SIG-M5 (cell line): Measurements from ENCODE around the gene C19orf44.

ENCODE experiments used
- DNase-seq: peaks from one replicate; lab custom pipeline; 2025; lab: John Stamatoyannopoulos, UW

Gene C19orf44

DNA sequence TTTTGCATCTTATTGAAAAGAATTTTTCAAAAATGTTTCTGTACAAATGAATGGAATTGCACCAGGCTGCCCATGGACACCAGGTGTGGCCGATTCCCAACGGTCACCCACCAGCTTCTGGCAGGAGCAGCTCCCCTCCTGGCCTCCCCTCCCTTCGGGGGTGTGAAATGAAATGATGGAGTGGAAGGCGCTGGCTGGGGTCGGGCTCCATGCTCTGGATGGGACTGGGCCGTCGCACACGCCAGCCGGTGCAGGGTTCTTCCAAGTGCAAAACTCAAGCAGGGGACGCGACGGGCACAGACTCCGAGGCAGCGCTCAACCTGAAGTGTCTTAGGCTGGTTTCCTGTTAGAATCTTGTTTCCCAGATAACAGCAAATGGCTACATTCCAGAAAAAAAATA is 21.9 kb downstream of the C19orf44 start:
- no peak for DNase-seq

DNA sequence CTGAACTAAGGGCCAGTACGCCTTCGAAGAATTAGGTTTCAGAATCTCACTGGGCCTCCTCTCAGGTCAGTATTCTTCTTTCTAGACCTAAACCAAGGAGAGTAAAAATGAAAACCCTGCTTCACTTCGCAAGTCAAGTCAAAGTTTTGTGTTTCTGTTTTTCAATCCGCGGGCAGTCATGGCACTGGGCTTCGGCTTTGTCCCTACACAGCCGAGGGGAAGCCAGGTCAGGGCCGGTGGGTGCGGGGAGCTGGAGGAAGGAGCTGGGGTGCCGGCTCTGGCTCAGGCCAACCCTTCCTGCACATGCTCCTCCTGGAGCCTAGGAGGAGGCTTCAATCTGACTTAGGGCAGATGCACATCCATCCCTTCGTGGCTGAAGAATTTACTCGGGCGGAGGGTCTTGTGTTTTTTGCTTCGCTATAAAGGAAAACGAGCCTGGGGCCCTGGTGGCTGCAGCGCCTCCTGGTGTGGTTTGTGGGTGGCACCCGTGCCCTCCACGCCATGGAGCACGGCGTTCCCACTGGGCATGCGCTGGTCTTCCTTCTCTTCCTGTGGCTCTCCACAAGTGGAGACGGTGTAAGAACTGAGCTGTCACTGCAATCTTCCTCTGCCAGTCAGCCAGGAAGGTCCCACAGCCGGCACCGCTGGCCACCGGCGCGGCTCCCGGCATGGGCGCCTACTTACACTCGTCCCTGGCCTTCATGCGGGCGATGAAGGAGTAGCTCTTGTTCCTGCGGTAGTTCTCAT is 22.5 kb downstream of the C19orf44 start:
- DNase-seq: no peak

DNA sequence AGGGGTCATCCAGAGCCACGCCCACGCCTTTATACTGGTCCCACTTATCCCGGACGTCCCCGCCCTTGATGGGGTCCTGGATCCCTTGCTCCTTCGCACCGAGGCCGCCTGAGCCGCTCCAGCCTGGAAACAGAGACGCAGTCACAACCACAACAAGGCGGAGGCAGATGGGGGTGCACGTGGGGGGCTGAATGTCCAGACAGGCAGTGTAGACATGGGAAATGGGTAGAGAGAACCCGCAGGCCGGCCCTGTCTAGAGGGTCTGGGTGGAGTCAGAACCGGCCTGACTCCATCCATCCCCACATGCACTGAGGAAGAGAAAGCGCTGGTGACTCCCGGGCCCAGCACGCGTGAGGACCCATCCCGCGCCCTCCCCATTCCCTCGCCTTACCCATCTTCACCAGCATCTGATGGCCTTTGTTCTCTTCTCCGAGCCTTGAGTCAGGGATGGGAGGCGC is 23.1 kb downstream of the C19orf44 start:
- DNase-seq: no peak

DNA sequence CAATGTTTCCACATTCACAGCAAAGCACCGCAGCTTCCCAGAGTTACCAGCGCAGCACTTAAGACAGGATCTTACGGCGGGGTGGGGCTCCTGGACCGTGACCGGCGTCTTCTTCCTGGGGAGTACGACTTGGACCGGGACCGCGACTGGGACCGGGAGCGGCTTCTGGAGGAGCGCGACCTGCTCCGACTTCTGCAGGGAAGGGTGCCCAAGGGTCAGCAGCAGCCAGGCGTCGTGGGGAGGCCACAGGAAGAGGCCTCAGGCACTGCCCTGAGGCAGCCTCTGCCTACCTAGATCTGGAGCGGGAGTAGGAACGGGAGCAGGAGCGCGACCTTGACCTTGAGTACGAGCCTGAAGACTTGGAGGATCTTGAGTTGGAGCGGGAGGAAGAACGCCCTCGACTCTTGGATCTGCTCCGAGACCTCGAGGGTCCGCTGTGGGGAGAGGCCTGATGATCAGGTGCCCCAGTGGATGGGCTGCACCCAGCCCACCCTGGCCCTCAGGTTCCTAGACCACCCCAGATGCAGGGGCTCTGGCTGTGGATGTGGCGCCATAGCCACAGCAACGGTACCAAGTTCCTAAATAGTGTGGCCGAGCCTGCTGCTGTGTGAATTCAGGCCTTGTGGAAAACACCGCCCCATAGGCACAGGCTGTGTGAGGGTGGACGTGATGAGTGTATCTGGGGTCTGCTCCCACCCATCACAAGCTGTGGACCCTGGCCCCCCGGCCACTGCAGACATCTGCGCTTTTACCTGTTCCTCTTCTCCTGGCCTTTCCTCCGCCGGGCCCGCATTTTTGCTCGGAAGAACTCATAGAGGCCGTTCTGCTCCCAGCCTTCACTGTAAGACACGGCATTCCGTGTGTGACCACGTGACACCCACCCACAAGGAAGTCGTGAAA is 24.1 kb downstream of the C19orf44 start:
- no peak for DNase-seq

DNA sequence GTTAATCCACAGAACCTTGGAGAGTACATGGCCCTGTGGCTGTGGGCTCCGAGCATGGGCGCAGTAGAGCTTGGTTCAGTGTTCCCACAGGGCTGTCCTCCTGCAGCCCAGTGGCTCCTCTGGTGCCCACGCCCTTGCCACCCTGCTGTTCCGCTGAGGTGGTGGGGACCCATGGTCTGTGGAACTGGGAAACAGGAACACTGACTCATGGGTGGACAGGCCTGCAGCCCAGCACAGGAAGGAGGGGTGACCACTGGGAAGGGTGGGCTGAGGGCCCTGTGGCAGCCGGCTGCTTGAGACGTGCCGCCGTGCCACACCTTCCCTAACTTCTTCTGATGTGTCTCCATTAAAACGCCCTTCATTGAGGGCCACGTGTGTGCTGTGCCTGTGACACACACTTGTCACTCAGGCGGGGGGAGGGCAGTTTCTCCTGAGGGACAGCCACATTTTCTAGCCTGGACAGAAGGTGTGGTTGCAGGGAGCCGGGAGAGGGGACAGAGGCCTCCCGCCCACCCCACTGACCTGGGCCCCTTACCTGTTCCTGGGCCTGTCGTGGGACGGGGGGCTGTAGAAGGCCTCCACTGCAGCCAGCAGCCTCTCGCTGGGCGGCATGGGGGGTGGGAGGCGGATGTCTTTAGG is 24.9 kb downstream of the C19orf44 start:
- no peak for DNase-seq

DNA sequence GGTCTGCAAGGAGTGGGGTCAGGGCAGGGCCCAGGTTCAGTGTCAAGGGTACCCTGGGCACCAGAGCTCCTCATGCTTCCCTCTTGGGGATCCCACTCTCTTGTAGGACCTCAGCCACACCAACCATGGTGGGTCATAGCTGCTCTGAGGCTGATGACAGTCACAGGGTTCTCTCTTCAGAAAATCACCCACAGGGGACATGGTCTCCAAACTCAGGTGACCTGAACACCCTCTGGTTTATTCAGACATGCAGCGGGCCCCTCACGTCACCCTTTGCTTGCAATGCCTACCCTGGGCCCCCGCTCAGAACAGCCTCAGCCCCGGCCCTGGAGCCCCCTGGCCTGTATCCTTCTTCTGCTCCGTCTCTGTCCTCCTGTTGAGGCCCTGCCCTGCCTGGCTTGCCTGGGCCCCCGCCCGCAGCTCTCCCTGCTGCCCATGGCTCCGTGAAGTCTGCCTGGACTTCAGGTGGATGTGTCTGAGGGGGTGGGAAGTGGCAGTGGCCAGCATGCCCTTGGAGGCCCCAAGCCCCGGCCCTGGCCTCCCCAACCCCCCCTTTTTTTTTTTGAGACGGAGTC is 25.6 kb downstream of the C19orf44 start:
- DNase-seq: no peak

DNA sequence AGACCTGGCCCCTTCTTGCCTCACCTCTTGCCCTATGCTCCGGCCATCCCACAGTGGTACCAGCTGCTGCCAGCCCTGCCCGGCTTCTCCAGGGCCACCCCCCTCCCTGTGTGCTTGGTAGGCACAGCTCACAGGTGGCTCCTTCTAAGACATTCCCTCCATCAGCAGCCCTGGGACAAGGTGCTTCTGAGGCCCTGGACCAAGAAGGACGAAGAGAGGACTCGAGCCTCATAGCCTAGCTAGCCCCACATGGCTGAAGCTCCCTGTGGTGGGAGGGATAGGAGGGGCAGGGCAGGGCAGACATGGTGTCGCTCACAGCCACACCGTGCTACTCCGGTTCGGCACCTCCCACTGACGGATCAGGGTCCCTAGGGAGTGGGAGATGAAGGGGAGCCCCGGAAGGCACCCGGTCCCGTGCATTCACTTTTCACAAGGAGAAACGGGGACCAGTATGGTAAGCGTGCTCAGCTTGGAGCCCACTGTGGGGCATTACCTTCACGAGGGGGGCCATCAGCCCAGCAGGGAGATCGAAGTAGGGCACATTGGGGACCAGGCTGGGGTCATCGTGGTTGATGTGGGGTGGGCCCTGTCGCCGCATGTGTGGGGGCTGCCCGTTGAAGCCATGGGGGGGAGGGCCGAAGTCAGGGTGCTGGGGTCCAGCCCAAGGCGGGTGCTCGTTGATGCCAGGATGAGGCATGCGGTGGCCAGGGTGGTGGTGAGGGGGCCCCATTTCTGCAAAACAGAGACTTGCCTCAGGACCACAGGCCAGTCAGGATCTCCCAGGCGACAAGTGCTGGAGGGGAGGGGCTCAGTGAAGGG is 26.6 kb downstream of the C19orf44 start:
- no peak for DNase-seq

DNA sequence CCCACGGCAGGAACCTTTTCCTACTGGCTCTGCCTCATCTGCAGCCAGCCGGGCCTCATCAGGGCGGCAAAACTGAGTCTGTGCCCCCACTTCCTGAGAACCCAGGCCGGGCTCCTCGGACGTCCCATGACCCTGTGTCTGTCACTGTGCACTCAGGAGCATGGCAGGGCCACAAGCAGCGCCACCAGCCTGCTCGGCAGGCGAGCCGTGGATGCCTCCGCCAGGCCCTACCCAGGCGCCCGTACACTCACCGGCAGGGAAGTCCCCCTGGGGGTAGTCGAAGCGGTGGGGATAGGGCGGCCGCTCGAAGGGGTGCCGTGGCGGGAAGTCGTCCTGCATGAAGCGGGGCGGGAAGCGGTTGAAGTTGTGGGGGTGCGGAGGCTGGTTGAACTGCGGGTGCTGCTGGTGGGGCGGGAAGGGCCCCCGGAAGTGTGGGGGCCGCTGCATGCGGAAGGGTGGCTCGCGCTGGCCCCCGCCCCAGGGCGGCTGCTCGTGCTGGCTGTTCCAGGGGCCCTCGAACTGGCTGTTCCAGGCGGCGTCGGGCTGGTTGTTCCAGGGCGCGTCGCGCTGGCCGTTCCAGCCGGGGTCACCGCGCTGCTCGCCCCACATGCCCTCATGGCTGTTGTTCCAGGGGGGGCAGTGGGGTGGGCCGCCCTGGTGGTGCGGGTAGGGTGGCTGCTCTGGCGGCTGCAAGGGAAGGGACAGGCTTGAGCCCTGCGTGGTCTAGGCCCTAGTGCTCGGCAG is 29.0 kb downstream of the C19orf44 start:
- no peak for DNase-seq

DNA sequence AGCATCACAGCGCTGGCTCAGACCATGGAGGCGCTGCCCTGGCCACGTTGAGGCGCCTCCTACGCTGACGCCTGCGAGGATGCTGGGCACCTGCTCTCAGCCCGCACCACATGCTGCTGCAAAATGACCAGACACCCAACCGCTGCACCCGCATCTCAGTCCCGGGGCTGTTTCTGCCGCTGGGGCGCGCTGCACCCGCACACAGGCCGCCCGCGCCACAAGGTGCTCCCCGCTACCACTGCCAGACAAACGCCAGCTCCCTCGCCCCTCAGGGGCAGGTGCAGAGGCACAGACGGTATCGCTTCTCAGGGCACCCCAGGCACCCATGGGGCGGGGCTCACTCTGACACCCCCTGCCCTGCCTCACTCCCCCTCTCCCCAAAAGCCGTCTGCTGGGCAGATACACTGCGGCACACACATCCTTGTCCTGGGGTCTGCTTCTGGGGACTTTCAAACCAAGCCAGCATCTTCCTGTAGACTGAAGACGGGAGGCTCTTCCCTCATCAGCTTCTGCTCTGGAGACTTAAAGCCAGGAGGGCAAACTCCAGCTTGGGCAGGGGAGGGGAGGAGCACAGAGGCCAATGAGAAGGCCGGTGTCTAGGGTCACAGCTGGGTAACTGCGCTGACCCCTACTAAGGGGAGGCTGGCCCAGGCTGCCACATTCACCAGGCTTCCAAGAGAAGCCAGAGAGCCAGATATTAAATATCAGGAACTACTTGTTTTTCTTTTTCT is 29.7 kb downstream of the C19orf44 start:
- no peak for DNase-seq

DNA sequence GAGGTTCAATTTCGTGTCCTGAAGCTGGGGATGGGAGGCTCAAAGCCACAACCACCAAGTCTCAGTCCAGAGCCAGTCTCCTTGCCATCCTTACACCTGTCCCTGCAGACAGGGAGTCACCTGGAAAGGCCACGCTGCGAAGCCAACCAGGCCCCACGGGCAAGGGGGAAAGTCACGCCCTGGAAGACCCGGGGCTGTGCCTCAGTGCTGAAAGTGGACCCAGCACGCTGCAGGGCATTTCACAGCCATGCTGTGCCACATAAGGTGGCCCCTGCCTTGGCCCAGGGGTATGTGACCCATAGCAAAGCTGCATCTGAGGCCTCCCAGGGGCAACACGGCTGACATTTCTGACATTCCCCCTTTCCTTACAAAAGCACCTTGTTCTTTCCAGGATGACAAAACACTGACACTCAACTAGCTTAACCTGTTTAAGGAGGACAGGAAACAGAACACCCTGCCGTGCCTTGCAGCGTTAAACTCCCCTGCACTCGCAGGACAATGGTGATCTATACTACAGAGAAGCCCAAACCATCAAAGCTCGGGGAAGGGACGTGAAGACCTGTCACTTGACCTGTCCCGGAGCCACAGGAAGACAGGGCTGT is 31.2 kb downstream of the C19orf44 start:
- DNase-seq: no peak

DNA sequence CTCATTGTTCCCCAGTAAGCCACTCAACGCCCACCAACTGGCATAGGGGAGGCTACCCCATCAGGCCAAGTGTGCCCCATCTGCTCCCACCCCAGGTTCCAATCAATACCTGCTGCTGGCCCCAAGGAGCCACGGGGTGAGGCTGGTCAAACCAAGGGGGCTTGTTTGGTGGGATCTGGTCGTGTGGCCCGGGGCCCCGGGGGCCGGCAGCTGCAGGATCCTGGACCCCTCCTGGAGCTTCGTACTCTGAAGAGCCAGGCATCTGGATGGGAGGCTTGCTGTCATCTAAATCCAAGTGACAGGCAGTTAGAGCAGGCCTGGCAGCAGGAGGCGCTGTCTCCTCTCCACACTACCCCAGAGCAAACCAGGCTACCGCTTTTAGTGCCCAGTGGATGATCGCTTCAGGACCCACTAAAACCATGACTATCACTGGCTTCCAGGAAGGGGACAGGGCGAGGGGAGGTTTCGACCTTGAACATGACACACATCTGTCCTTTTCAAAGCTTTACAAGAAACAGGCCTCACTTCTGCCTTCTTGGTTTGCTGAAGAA is 31.9 kb downstream of the C19orf44 start:
- no peak for DNase-seq

DNA sequence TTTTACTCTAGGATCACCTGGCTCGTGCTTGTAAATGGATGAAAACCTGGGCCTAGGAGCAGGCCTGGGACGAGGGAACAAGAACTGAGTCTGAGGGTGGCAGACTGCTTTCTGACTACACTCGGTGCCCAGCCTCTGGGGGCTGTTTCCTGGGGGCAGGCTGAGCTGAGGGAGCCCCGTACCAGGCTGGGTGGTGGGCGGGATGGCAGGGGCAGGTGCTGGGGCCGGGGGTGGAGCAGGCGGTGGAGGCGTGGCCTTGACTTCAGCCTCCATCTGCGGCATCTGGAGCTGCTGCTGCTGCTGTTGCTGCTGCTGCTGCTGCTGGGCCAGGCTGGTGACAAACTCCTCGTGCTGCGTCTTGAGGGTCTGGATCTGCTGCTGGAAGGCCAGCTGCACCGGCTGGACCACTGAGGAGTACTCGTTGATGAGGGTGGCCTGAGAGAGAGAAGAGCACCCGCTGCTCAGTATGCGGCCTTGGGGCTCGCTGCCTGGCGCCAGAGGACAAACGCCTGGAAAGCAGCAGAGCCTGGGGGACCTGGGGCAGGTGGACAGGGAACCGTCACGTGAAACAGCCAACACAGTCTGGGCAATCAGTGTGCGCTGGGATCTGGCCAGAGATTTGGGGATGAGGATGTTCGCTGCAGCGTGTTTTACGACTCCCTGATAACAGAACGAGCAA is 33.4 kb downstream of the C19orf44 start:
- no peak for DNase-seq

DNA sequence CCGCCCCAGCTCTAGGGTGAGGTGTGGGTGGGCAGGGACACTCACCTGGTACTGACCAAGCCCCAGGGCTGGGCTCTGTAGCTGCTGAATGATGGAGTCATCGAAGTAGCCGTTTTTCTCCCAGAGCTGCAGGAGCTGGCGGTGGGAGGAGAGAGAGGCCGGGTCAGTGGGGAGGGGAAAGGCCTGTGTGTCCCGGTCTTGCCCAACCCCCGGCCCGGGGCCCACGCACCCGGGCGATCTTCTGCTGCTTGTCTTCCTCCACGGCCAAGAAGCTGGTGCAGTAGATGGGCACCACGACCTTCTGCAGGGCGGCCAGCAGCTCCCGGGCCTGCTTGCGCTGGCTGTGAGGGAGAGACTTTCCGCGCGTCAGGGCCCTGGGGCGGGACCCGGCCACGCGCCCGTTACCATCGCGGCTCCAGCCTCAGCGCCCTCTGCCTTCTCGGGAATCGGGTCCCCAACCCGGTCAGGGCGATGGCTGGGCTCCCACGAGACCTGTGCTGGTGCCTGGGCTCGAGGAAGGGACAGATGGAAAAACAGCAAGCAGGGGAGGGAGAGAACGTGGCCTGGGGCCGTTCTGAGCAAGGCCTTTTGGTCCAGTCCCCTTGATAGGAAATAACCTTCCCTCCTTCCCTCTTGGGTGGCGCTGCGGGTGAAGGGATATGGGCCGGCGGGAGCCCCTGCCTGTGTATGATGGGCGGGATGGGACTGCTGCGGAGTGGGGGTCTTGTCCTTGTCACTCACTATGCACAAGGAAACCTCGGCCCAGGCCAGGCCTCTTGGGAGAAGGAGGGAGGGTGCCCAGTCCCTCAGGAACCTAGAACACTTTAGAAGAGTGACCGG is 34.6 kb downstream of the C19orf44 start:
- no peak for DNase-seq

DNA sequence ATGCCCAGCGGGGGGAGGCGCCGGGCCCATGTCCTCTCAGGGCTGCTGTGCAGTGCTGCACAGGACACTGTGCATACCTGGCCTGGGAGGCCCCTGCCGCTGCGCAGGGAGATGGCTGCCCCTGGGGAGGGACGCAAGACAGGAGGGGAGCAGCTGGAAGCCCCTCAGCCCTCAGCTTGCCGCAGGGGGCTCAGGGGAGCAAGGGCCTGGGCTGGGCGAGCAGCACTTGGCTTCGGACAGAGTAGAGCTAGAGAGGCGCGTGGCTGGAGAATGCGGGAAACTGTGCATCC is 35.1 kb downstream of the C19orf44 start:
- no peak for DNase-seq

DNA sequence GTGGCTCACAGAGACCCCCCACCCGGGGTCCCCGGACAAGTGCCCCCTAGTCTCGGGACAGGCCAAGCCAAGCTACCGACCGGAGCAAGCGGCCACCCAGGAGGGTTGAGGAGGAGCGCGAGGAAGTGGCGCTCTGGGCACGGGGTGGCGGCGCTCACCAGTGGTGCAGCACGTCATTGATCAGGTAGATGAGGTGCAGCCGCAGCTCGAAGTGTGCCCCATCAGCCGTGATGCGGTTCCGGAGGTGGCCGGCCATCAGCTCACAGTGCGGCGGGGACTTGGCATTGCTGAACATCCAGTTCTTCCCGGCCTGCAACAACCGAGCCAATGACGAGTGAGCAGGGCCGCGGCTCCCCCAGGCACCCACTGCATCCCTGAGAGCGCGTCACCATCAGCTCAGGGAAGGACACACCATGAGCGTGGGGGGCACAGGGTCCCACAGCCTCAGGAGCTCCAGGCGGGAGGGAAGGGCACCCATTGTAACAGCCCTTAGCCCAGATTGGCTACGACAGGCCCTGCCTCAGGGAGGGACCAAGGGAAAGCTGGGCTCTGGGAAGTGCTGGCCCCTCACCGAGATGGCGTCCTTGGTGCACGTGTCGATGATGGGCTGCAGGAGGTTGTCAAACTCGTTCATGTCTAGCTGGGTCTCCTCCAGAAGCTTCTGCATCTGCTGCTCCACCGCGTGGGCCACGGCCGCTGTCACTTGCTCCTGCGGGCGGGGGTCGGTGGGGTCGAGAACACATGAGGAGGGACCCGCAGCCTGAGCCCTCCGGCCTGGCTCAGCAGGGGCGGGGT is 36.4 kb downstream of the C19orf44 start:
- no peak for DNase-seq

DNA sequence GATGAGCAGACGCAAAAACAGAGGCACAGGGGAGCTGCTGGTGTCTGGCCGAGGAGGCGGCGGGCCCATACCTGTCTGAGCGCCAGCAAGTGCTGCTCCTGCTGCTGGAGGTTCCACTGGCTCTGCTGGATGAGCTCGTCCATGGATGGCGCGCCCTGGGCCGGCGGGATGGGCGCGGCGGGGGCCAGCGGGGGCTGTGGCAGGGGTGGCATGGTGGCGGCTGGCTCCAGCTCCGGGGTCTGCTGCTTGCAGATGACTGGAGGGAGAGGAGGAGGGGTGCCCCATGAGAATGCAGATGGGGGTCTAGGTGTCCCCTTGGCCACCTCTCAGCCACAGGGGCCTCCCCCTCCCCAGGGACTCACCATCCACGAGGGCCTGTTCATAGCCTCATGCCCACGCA is 39.2 kb downstream of the C19orf44 start:
- DNase-seq: no peak

DNA sequence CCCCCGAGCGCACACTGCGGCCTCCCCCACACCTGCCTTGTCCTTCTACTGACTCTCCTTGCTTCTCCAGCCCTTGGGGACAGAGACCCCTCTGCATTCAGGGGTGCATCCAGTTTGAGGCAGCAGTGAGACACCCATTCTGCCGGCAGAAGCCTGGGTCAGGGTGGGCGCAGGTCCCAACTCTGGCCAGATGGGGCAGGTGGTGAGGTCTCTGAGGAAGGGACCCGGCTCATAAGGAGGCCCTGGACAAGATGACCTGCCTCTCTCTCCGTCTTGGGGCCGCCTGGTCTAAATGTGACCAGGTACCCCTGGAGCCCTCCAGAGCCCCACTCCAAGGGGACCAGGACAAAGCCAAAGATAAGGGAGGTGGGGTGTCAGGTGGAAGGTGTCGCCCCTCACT is 39.9 kb downstream of the C19orf44 start:
- no peak for DNase-seq
